Keratinocyte (primary cell): ENCODE measurements around the gene KLC1. TPM values are rescaled to one million over a fixed set of nuclear protein-coding genes. Genes with fewer than 3 reads are reported as not detected.

Experiments
- DNase-seq: peaks from one replicate; pipeline ENCODE4 v3.0.0-alpha.2; 2011; ENCODE audit warnings: low read depth, missing footprints, low spot score
- FAIRE-seq: peaks from 2 replicates; lab custom pipeline; 2011; peaks lifted over from hg19 to GRCh38; lab: Jason Lieb, UNC
- H2AFZ ChIP-seq: 2 replicates; pipeline ENCODE4 v1.6.0; 2012; ENCODE audit warnings: low read length, control low read depth, inconsistent platforms; ENCODE audit not compliant: control insufficient read depth
- H3K27ac ChIP-seq: 2 replicates; pipeline ENCODE4 v1.5.1; 2011; ENCODE audit warnings: low read length; ENCODE audit not compliant: control insufficient read depth, insufficient read depth
- H3K27me3 ChIP-seq: 3 replicates; pipeline ENCODE4 v1.6.0; 2011; ENCODE audit warnings: low read length; ENCODE audit not compliant: control insufficient read depth, insufficient read depth; ENCODE audit errors: extremely low read depth
- H3K36me3 ChIP-seq, 2 experiments: 2 replicates in 1 of 2; 3 replicates in 1 of 2; pipeline ENCODE4 v1.5.1; 2011; ENCODE audit warnings: low read length in 2 of 2, mild to moderate bottlenecking in 1 of 2; ENCODE audit not compliant: control insufficient read depth in 2 of 2, insufficient read depth in 2 of 2; ENCODE audit errors: extremely low read depth in 1 of 2
- H3K4me1 ChIP-seq: 3 replicates; pipeline ENCODE4 v1.5.1; 2011; ENCODE audit warnings: low read length; ENCODE audit not compliant: control insufficient read depth, insufficient read depth; ENCODE audit errors: extremely low read depth
- H3K4me2 ChIP-seq: 3 replicates; pipeline ENCODE4 v1.6.0; 2011; ENCODE audit warnings: low read depth, low read length; ENCODE audit not compliant: control insufficient read depth, insufficient read depth; ENCODE audit errors: extremely low read depth
- H3K4me3 ChIP-seq, 3 experiments: fragments of 200-600 bp in 1 of 3; sonication (generic) in 1 of 3; 2 replicates in 2 of 3; 3 replicates in 1 of 3; pipeline ENCODE4 v1.5.1; 2011 to 2016; ENCODE audit warnings: low read length in 3 of 3, mild to moderate bottlenecking in 3 of 3, control low read depth in 2 of 3, inconsistent platforms in 1 of 3, low read depth in 1 of 3, mixed read lengths in 1 of 3, mixed run types in 1 of 3, moderate library complexity in 1 of 3; ENCODE audit not compliant: control insufficient read depth in 2 of 3, insufficient read depth in 2 of 3; ENCODE audit errors: extremely low read depth in 1 of 3
- H3K79me2 ChIP-seq: 2 replicates; pipeline ENCODE4 v1.6.0; 2012; ENCODE audit warnings: low read length; ENCODE audit not compliant: control insufficient read depth, insufficient read depth
- H3K9ac ChIP-seq: 3 replicates; pipeline ENCODE4 v1.6.0; 2011; ENCODE audit warnings: low read length; ENCODE audit not compliant: control insufficient read depth, insufficient read depth; ENCODE audit errors: extremely low read depth
- H3K9me1 ChIP-seq: 3 replicates; pipeline ENCODE4 v1.6.0; 2011; ENCODE audit warnings: low read length; ENCODE audit not compliant: control insufficient read depth, insufficient read depth; ENCODE audit errors: extremely low read depth
- H3K9me3 ChIP-seq: 2 replicates; pipeline ENCODE4 v1.5.1; 2012; ENCODE audit warnings: low read depth, low read length; ENCODE audit not compliant: control insufficient read depth
- H4K20me1 ChIP-seq: 3 replicates; pipeline ENCODE4 v1.6.0; 2011; ENCODE audit warnings: low read length; ENCODE audit not compliant: control insufficient read depth, insufficient read depth; ENCODE audit errors: extremely low read depth
- EZH2 ChIP-seq: IDR thresholded peaks from one replicate; pipeline ENCODE4 v1.6.1; 2012; ENCODE audit warnings: inconsistent platforms, mild to moderate bottlenecking, low read length, moderate library complexity
- dilution Hi-C: fragments of 300-500 bp; cut with MboI; formaldehyde crosslinking; loops from one replicate; pipeline ENCODE4 v1.7.0; 2020; ENCODE audit warnings: low sequenced_read_pairs; ENCODE audit not compliant: extremely low pct_ligation_motif_present
- polyA plus RNA-seq, 5 experiments: library from polyadenylated mRNA; depleted of rRNA in 3 of 5; stranded (reverse) in 3 of 5; stranded (forward) in 1 of 5; unstranded in 1 of 5; fragments of >200 nt; gene quantifications; 1 replicate in 1 of 5; 2 replicates in 3 of 5; 3 replicates in 1 of 5; pipeline versions ENCODE4 v1.2.1 to v1.2.3, GENCODE V29; 2011 to 2012; ENCODE audit warnings: missing spikeins in 2 of 5, low read depth in 1 of 5, low replicate concordance in 1 of 5
- TF ChIP-seq, protein P1 (sequence below), 3 experiments: IDR thresholded peaks in 1 of 3; conservative IDR thresholded peaks in 1 of 3; optimal IDR thresholded peaks in 1 of 3; 2 replicates in 2 of 3; 3 replicates in 1 of 3; pipeline versions ENCODE3 to v1.5.1; 2011; ENCODE audit warnings: low read length in 3 of 3, mild to moderate bottlenecking in 3 of 3, moderate library complexity in 2 of 3, control low read depth in 1 of 3, inconsistent platforms in 1 of 3; ENCODE audit not compliant: insufficient read depth in 2 of 3; ENCODE audit errors: extremely low read depth in 1 of 3

The KLC1 gene
- polyA plus RNA-seq, 1 donor (not counting 4 experiments of a cell fraction or from before 2014, with no cell fraction given), result 130 TPM

DNA sequence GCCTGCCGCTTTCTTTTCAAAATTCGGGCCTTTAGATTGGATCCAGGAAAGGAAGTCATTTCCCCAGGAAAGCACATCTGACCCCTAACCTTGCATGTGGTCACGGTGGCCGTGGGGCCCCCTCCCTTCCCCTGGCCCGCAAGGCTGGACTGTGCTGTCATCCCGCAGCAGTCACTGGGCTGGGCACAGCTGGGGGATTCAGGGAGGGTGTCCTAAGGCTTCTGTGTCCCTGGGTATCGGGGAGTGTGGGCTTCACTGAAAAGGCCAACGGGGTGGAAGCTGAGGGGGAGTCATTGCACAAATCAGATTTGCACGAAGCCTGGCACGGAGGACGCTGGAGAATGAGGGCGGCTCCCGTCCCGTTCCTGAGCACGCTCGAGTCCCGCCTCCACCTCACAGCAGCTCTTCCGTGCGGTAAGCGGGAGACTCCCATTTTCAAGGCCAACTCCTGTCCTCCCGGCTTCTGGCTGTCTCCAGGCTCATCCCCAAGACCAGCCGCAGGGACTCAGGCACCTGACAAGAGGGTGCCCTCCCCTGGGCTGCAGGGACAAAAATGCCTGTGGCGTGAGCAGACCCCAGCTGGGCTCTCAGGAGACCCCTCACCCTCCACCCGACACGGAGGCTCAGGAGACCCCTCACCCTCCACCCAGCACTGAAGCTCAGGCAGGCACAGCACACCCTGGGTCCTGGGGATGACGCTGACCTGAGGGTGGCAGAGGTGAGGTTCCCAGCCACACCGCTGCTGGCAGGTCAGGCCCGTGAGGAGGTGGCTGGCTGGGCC is 76.7 kb downstream of the KLC1 start:
- no peaks in the 10 kb centered on the region for H3K9me1 ChIP-seq
- peaks cover 5% of the 10 kb centered on the region for H4K20me1 ChIP-seq
- H3K9ac ChIP-seq, result no peak overlapping the region
- H3K27me3 ChIP-seq, result no peaks in the 10 kb centered on the region
- FAIRE-seq (no peak), DNase-seq (no peak)
- H3K79me2 ChIP-seq, result peaks cover 2% of the 10 kb centered on the region
- H3K36me3 ChIP-seq, result peaks cover 31 to 33% of the 10 kb centered on the region in 2 experiments
- H3K4me3 ChIP-seq, result no peak overlapping the region
- dilution Hi-C loops, result no loop called here
- H3K27ac ChIP-seq, result no peak overlapping the region
- H3K4me1 ChIP-seq, result peaks cover 4% of the 10 kb centered on the region
- H3K4me2 ChIP-seq, result no peak overlapping the region
- TF ChIP-seq, protein P1, sequence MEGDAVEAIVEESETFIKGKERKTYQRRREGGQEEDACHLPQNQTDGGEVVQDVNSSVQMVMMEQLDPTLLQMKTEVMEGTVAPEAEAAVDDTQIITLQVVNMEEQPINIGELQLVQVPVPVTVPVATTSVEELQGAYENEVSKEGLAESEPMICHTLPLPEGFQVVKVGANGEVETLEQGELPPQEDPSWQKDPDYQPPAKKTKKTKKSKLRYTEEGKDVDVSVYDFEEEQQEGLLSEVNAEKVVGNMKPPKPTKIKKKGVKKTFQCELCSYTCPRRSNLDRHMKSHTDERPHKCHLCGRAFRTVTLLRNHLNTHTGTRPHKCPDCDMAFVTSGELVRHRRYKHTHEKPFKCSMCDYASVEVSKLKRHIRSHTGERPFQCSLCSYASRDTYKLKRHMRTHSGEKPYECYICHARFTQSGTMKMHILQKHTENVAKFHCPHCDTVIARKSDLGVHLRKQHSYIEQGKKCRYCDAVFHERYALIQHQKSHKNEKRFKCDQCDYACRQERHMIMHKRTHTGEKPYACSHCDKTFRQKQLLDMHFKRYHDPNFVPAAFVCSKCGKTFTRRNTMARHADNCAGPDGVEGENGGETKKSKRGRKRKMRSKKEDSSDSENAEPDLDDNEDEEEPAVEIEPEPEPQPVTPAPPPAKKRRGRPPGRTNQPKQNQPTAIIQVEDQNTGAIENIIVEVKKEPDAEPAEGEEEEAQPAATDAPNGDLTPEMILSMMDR (optimal IDR thresholded peaks at IDR 0.05 in 1 of 3, IDR thresholded peaks at IDR 0.05 in 1 of 3, conservative IDR thresholded peaks at IDR 0.05 in 1 of 3; ENCODE audit: extremely low read depth in 1 of 3, insufficient read depth in 2 of 3, low read length in 3 of 3), result no peak
- TF ChIP-seq EZH2, result no peak
- no peaks in the 10 kb centered on the region for H3K9me3 ChIP-seq
- no peak overlapping the region for H2AFZ ChIP-seq

DNA sequence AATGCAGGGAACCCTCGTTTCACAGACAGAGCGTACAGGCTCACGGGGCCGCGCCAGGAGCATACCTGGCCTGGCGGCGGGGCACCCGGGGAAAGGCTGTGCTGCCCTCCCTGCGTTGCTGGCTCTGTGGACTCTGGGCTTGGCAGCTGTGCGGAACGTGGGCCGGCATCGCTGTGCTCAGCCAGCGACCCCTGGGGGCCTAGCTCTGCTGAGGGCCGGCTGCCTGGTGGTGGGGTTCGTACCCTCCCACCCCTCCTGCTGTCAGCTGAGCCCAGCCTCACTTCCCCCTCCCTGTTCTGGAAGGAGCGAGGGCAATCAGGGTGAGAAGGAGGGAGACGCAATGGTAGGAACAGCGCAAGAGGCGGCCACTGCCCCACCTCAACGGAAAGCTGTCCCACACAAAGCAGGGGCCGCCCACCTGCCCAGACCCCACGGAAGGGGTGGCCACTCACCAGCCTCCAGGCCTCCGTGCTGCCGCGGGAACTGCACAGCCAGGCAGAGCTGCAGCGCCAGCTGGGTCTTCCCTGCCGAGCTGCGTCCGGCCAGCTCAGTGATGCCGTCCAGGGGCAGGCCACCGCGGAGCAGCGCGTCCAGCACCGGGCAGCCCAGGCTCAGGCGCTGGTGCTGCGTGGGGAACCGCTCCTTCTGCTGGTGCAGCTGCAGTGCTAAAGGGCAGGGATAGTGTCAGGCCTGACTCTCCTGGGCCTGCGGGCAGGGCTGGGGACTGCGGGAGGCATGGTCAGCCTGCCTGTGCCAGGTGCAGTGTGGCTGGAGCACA is 77.7 kb downstream of the KLC1 start:
- no peak for FAIRE-seq
- Histone ChIP-seq H3K79me2 (peaks cover 2% of the 10 kb centered on the region), H3K4me1 (peaks cover 14% of the 10 kb centered on the region), H3K4me2 (no peak overlapping the region), H3K27me3 (no peaks in the 10 kb centered on the region), H3K9ac (no peak overlapping the region), H3K27ac (no peak overlapping the region), H2AFZ (no peak overlapping the region), H3K36me3 (peaks cover 30 to 33% of the 10 kb centered on the region in 2 experiments), H3K4me3 (no peak overlapping the region), H4K20me1 (peaks cover 5% of the 10 kb centered on the region), H3K9me1 (no peaks in the 10 kb centered on the region), H3K9me3 (no peaks in the 10 kb centered on the region)
- dilution Hi-C loops, result no loop called here
- TF ChIP-seq, protein P1 (optimal IDR thresholded peaks at IDR 0.05 in 1 of 3, IDR thresholded peaks at IDR 0.05 in 1 of 3, conservative IDR thresholded peaks at IDR 0.05 in 1 of 3; ENCODE audit: extremely low read depth in 1 of 3, insufficient read depth in 2 of 3, low read length in 3 of 3), result no peak
- no peak for TF ChIP-seq EZH2
- DNase-seq, result no peak
